WI38 (cell line): Measurements from ENCODE around the gene MAD1L1.

Experiments used
- H3K4me3 ChIP-seq: 2 replicates; pipeline ENCODE4 v1.5.1; 2011; ENCODE audit warnings: low read depth, mild to moderate bottlenecking, control low read depth, low read length
- CTCF ChIP-seq: IDR thresholded peaks from 2 replicates; pipeline ENCODE4 v1.5.1; 2012; ENCODE audit warnings: low read depth, mild to moderate bottlenecking, control low read depth, low read length

Gene MAD1L1

GRCh38 chr7:1995426-1995825, 237.3 kb downstream of the MAD1L1 start:
- no peak for TF ChIP-seq CTCF
- H3K4me3 ChIP-seq = no peak overlapping the region

- TF ChIP-seq CTCF = no peak
- no peak overlapping the region for H3K4me3 ChIP-seq
Measured at GRCh38 chr7:1994931-1995330, 237.8 kb downstream of the MAD1L1 start.

- TF ChIP-seq CTCF = no peak
- no peak overlapping the region for H3K4me3 ChIP-seq
Measured at GRCh38 chr7:1993776-1994740, 238.7 kb downstream of the MAD1L1 start.

- TF ChIP-seq CTCF = no peak
- H3K4me3 ChIP-seq = no peak overlapping the region
Measured at GRCh38 chr7:1993031-1993695, 239.6 kb downstream of the MAD1L1 start.

GRCh38 chr7:1992554-1992953, 240.2 kb downstream of the MAD1L1 start:
- no peak for TF ChIP-seq CTCF
- H3K4me3 ChIP-seq = no peak overlapping the region

- no peak overlapping the region for H3K4me3 ChIP-seq
- no peak for TF ChIP-seq CTCF
Measured at GRCh38 chr7:1990001-1990670, 242.6 kb downstream of the MAD1L1 start.
